A673 (cell line): ENCODE measurements around the gene GORASP1. TPM values are rescaled to one million over a fixed set of nuclear protein-coding genes. Genes with fewer than 3 reads are reported as not detected.

ENCODE experiments used
- BruUV-seq: library from RNA; stranded (reverse); fragments of 400-500 nt; replicated peaks from 2 replicates; lab custom pipeline; 2021; lab: Mats Ljungman, UMichigan
- CTCF ChIA-PET: fragments of 300-600 bp; sonication (Branson Sonifier 250); formaldehyde crosslinking; loops from one replicate; lab custom pipeline; 2022; ENCODE audit warnings: antibody characterized with exemption; lab: Charles Lee
- POLR2A ChIA-PET: fragments of 300-600 bp; sonication (Branson Sonifier 250); formaldehyde crosslinking; loops from one replicate; lab custom pipeline; 2022; ENCODE audit warnings: antibody characterized with exemption; ENCODE audit not compliant: low non-redundant PET; lab: Charles Lee
- DNase-seq: peaks from one replicate; pipeline ENCODE4 v3.0.0-alpha.2; 2015; ENCODE audit warnings: low spot score
- H3K27ac ChIP-seq: fragments of 200-600 bp; sonication (generic); 2 replicates; pipeline ENCODE4 v1.5.1; 2016; ENCODE audit warnings: mixed run types, low read depth, mild to moderate bottlenecking, mixed read lengths, antibody characterized with exemption, low read length; ENCODE audit not compliant: poor library complexity, severe bottlenecking
- H3K27me3 ChIP-seq: fragments of 200-600 bp; sonication (generic); replicated peaks from 2 replicates; pipeline ENCODE4 v1.6.1; 2017; ENCODE audit warnings: mixed run types, low read depth, mild to moderate bottlenecking, mixed read lengths, antibody characterized with exemption, low read length; ENCODE audit not compliant: insufficient read depth, poor library complexity
- H3K36me3 ChIP-seq: fragments of 200-600 bp; sonication (generic); 2 replicates; pipeline ENCODE4 v1.6.1; 2016; ENCODE audit warnings: mixed run types, mild to moderate bottlenecking, mixed read lengths, antibody characterized with exemption, low read length; ENCODE audit not compliant: insufficient read depth, poor library complexity, severe bottlenecking
- H3K4me1 ChIP-seq: fragments of 200-600 bp; sonication (generic); 2 replicates; pipeline ENCODE4 v1.6.1; 2017; ENCODE audit warnings: mixed run types, mild to moderate bottlenecking, mixed read lengths, antibody characterized with exemption, low read length; ENCODE audit not compliant: insufficient read depth, poor library complexity, severe bottlenecking
- H3K4me3 ChIP-seq: fragments of 200-600 bp; sonication (generic); 2 replicates; pipeline ENCODE4 v1.5.1; 2016; ENCODE audit warnings: low read depth, mixed run types, mild to moderate bottlenecking, mixed read lengths, low read length; ENCODE audit not compliant: poor library complexity, severe bottlenecking
- H3K9me3 ChIP-seq: fragments of 200-600 bp; sonication (generic); 2 replicates; pipeline ENCODE4 v1.6.1; 2016; ENCODE audit warnings: mixed run types, low read depth, mild to moderate bottlenecking, mixed read lengths, antibody characterized with exemption, low read length; ENCODE audit not compliant: poor library complexity, severe bottlenecking
- CTCF ChIP-seq: fragments of 300-800, 200-600 bp; sonication (generic); conservative IDR thresholded peaks from 2 replicates; pipeline ENCODE4 v1.5.1; 2017; ENCODE audit warnings: low read depth, mild to moderate bottlenecking, antibody characterized with exemption, low read length, moderate library complexity, mixed read lengths
- EZH2 ChIP-seq: fragments of 200-600 bp; sonication (generic); IDR thresholded peaks from 2 replicates; pipeline ENCODE4 v1.6.1; 2017; ENCODE audit warnings: borderline replicate concordance, low read depth, mild to moderate bottlenecking, mixed read lengths, antibody characterized with exemption, low read length; ENCODE audit not compliant: poor library complexity, severe bottlenecking
- intact Hi-C: fragments of 100-400 bp; cut with micrococcal nuclease; formaldehyde crosslinking; loops from one replicate; pipeline ENCODE4 v1.10.0; 2022; ENCODE audit not compliant: unreplicated experiment
- total RNA-seq: library from RNA; stranded (reverse); gene quantifications from 2 replicates; pipeline ENCODE4 v1.2.3, GENCODE V29; 2021

GORASP1 gene
- total RNA-seq, 1 experiment from 2014 or later, result 24.3 TPM

- DNase-seq, result no peak
- no peak overlapping the region for H3K4me3 ChIP-seq
- TF ChIP-seq EZH2 (no peak), CTCF (no peak)
- H3K36me3 ChIP-seq, result peaks cover 15% of the 10 kb centered on the region
- no peaks in the 10 kb centered on the region for H3K9me3 ChIP-seq
- ChIA-PET CTCF (no interaction called here), POLR2A (no interaction called here)
- H3K27ac ChIP-seq, result no peak overlapping the region
- H3K4me1 ChIP-seq, result no peaks in the 10 kb centered on the region
- no peaks in the 10 kb centered on the region for H3K27me3 ChIP-seq
- BruUV-seq, result no TSS peak
- intact Hi-C loops, result no loop called here
Observed at GRCh38 chr3:39139442-39139841, 32.0 kb upstream of the GORASP1 start.

- TF ChIP-seq CTCF (no peak), EZH2 (no peak)
- no TSS peak for BruUV-seq
- no peaks in the 10 kb centered on the region for H3K4me1 ChIP-seq
- ChIA-PET CTCF (no interaction called here), POLR2A (no interaction called here)
- intact Hi-C loops, result no loop called here
- H3K9me3 ChIP-seq, result no peaks in the 10 kb centered on the region
- no peak for DNase-seq
- peaks cover 15% of the 10 kb centered on the region for H3K36me3 ChIP-seq
- H3K27me3 ChIP-seq, result no peaks in the 10 kb centered on the region
- H3K4me3 ChIP-seq, result no peak overlapping the region
- no peak overlapping the region for H3K27ac ChIP-seq
Observed at GRCh38 chr3:39138804-39139415, 31.5 kb upstream of the GORASP1 start.

GRCh38 chr3:39137991-39138803 is 30.8 kb upstream of the GORASP1 start:
- Histone ChIP-seq H3K27me3 (no peaks in the 10 kb centered on the region), H3K27ac (no peak overlapping the region), H3K4me1 (no peaks in the 10 kb centered on the region), H3K4me3 (no peak overlapping the region), H3K36me3 (peaks cover 8% of the 10 kb centered on the region), H3K9me3 (no peaks in the 10 kb centered on the region)
- intact Hi-C loops, result no loop called here
- no peak for DNase-seq
- ChIA-PET POLR2A (no interaction called here), CTCF (no interaction called here)
- no TSS peak for BruUV-seq
- TF ChIP-seq CTCF, result no peak
- TF ChIP-seq EZH2, result no peak
